AG09309 (cell line): ENCODE measurements around the gene PAN2.

Experiments used
- DNase-seq: peaks from one replicate; pipeline ENCODE4 v3.0.0-alpha.2; 2010; ENCODE audit warnings: low read depth
- H3K4me3 ChIP-seq: 2 replicates; pipeline ENCODE4 v1.5.1; 2011; ENCODE audit warnings: mild to moderate bottlenecking, low read depth, low read length, moderate library complexity; ENCODE audit not compliant: control insufficient read depth
- TF ChIP-seq, protein P1 (sequence below): IDR thresholded peaks from 2 replicates; pipeline ENCODE4 v1.5.1; 2011; ENCODE audit warnings: mild to moderate bottlenecking, low read depth, low read length, inconsistent platforms; ENCODE audit not compliant: insufficient read depth, control insufficient read depth; ENCODE audit errors: missing control alignments

The PAN2 gene

GRCh38 chr12:56374726-56375597 lies 41.2 kb upstream of the PAN2 start:
- TF ChIP-seq, protein P1, sequence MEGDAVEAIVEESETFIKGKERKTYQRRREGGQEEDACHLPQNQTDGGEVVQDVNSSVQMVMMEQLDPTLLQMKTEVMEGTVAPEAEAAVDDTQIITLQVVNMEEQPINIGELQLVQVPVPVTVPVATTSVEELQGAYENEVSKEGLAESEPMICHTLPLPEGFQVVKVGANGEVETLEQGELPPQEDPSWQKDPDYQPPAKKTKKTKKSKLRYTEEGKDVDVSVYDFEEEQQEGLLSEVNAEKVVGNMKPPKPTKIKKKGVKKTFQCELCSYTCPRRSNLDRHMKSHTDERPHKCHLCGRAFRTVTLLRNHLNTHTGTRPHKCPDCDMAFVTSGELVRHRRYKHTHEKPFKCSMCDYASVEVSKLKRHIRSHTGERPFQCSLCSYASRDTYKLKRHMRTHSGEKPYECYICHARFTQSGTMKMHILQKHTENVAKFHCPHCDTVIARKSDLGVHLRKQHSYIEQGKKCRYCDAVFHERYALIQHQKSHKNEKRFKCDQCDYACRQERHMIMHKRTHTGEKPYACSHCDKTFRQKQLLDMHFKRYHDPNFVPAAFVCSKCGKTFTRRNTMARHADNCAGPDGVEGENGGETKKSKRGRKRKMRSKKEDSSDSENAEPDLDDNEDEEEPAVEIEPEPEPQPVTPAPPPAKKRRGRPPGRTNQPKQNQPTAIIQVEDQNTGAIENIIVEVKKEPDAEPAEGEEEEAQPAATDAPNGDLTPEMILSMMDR = no peak
- DNase-seq = no peak
- no peak overlapping the region for H3K4me3 ChIP-seq

- H3K4me3 ChIP-seq = no peak overlapping the region
- no peak for DNase-seq
- TF ChIP-seq, protein P1 = no peak
Observed at GRCh38 chr12:56373515-56373914, 39.7 kb upstream of the PAN2 start.

DNA sequence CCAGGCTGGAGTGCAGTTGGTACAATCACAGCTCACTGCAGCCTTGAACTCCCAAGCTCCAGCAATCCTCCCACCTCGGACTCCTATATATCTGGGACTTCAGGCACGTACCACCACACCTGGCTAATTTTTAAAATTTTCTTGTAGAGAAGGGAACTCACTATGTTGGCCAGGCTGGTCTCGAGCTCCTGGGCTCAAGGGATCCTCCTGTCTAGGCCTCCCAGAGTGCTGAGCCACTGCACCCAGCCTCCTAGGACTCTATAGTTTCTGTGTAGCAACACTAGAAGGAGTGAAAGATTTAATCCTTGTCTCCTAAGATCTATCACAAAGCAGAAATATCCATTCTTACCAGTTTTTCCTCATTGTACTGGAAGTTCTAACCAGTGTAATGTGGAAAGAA lies 33.1 kb upstream of the PAN2 start:
- no peak for DNase-seq
- H3K4me3 ChIP-seq = no peak overlapping the region
- TF ChIP-seq, protein P1 = no peak

DNA sequence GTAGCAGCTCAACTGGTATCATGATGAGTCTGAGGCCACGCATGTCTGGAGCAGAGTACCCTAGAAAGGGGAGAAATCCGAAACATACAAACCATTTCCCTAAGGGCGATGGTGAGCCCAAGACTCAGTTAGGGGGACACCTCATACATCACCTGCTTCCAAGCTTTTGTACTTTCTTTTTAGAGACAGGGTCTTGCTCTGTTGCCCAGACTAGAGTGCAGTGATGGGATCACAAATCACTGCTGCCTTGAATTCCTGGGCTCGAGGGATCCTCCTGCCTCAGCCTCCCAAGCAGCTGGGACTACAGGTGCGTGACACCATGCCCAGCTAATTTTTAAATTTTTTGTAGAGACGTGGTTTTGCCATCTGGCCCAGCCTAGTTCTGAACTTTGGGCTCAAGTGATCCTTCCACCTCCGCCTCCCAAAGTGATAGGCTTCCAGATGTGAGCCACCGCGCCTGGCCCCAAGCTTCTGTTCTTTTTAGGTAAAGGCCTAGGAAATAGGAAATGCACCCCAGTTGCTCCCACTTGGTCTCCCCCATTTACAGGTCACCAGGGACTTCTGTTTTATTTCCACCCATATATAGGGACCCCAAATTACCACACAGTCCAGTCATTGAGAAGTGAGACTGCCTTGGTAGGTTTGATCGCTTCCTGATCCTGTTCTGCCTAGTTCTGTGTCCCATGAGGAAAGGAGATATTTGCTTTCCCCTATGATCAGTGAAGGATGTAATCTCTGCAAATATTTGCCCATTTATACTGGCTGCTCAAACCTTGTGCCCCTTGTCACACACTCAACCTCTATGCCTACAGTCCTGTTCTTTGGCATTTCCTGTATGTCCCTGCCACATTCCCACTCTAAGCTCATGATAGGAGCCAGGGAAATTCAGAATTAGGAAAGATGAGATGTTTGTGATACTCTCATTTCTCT lies 28.6 kb upstream of the PAN2 start, which contains the start of gene APOF:
Gene APOF (minus strand): TSS at position 728 of the 930 bp plus-strand sequence. CDS start 112 bp downstream, at position 616.
- H3K4me3 ChIP-seq = no peak within 1 kb of the TSS
- TF ChIP-seq, protein P1 = no peak
- no peak for DNase-seq

GRCh38 chr12:56361487-56362129 lies 27.8 kb upstream of the PAN2 start:
- DNase-seq = no peak
- TF ChIP-seq, protein P1 = no peak
- H3K4me3 ChIP-seq = no peak overlapping the region

DNA sequence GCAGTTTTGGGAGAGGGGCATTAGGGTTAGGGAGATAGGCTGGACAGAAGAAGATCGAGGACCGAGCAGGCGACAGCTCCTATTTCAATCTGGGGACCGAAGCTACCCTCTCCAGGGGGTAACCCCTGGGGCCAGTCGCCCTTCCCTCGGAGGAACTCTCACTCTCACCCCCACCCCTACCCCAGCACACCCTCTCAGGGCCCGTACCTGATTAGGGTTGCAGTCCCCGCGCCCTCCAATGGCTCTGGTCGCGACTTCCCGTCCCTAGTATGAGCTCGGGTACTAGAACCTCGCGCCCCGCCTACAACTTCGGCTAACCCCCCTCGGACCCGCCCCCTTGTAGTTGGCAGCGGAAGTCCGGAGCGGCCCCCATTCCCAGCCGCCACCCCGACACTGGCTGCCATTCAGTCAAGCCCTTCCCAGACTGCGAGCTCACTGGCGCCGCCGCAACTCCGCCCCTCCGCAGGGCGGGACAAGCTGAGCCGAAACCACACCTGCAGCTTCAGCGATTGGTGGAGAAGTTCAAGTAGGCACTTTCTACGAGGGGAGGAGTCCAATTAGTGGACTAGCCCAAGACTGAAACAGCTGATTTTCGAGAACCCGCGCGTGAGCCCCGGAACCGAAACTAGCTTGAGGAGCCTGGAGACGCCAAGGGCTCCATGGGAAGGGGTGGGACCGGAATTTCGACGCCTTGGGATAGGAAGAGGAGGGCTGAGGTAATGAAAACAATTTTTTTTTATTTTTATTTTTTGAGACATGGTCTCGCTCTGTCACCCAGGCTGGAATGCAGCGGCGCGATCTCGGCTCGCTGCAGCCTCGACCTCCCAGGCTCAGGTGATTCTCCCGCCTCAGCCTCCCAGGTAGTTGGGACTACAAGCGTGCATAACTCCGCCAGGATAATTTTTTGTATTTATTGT lies 26.3 kb upstream of the PAN2 start, which contains the start of gene STAT2:
Gene STAT2 (minus strand): TSS at position 257 of the 917 bp plus-strand sequence. CDS start 3,536 bp downstream, outside the sequence.
- TF ChIP-seq, protein P1 = no peak
- peak; percentile 100 for DNase-seq
- H3K4me3 ChIP-seq = peak within 1 kb of the TSS; percentile 73
